ENCODE data around the gene EID1. TPM values are rescaled to one million over a fixed set of nuclear protein-coding genes. Genes with fewer than 3 reads are reported as not detected.

EID1 gene
- total and polyA plus RNA-seq, 3 experiments from 2014 or later: 113 to 183 (median 125) TPM

DNA sequence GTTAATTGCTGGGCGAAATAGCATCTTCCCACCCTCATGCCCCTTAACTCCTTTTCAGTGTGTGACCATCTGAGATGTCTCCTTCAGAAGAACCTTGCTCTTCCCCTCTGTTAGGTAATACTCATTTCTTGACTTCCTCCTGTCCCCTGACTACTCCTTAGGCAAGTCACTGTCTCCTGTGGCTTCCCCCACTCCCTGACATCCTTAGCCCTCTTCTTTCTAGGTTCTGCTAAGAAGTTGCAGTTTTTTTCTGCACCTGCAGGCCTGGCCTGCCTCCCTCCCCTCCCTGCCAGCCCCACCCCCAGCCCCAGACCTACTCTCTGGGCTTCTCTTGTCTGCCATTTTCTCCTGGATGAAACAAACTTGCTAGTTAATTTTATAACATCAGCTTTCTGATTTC, 15.2 kb upstream of the EID1 start:
- Histone ChIP-seq H3K36me3 (ENCODE audit: insufficient read depth, low read length) (no peaks in the 10 kb centered on the region), H3K27ac (ENCODE audit: low read depth, low read length) (no peak overlapping the region), H3K4me3 (ENCODE audit: low read length) (no peak overlapping the region), H3K9me3 (ENCODE audit: low read length) (no peaks in the 10 kb centered on the region), H3K27me3 (ENCODE audit: insufficient read depth, low read length, poor library complexity, severe bottlenecking) (no peaks in the 10 kb centered on the region), H3K4me1 (ENCODE audit: insufficient read depth, low read length) (no peaks in the 10 kb centered on the region)
- ChIA-PET POLR2A (no interaction called here), CTCF (interaction anchor here (1.1 to 5.3 kb wide), 7 partner anchors 13 to 1283 kb away, joined by 3 to 38 read pairs (median 11); partner anchors contain the start of genes EID1 and FGF7)
- Mint-ChIP-seq H3K4me1 (peaks cover 0 to 5% (median 0%) of the 10 kb centered on the region in 3 donors), H3K9me3 (no peaks in the 10 kb centered on the region), H3K4me3 (no peak overlapping the region), H3K36me3 (no peaks in the 10 kb centered on the region), H3K27me3 (peaks cover 5 to 12% of the 10 kb centered on the region in 2 donors), H3K27ac (peak overlapping the region in 1 of 8 donors; percentile 70)
- DNase-seq: no peak

DNA sequence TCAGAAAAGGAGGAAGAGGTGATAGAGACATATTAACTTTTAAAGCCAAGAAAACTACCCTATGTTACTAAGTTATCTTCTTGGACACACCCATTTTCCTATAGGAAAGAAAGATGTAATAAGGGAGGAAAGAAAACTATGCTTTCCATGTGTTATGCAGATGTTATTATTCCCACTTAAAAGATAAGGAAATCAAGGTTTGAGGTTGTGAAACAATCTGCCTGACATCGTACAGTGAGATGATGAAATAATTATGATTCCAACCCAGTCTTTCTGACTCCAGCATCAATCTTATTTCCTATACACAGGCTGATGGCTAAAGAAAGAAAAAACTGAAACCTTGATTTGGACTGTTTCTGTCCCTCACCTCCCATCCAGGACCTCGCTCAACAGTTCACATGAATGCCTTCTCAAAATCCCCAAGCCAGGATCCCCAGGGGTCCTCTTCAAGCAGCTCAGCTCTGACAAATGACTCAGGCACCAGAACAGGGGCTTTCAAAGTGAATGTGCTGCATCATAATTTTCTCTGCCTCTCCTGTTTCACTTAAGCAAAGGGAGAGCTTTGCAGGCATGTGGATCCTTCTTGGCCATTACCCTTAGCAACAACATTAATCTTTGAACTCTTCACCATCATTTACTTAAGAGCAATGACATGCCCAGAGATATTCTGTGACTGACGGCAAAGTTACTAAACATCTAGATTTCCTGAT, 12.4 kb upstream of the EID1 start:
- no peaks in the 10 kb centered on the region for H3K9me3 ChIP-seq (ENCODE audit: low read length)
- no peak for DNase-seq
- H3K9me3 Mint-ChIP-seq: no peaks in the 10 kb centered on the region
- H3K36me3 Mint-ChIP-seq: no peaks in the 10 kb centered on the region
- H3K36me3 ChIP-seq (ENCODE audit: insufficient read depth, low read length): no peaks in the 10 kb centered on the region
- peaks cover 0 to 5% (median 0%) of the 10 kb centered on the region in 3 donors for H3K4me1 Mint-ChIP-seq
- no peak overlapping the region for H3K27ac ChIP-seq (ENCODE audit: low read depth, low read length)
- H3K4me3 ChIP-seq (ENCODE audit: low read length): no peak overlapping the region
- ChIA-PET POLR2A (no interaction called here), CTCF (interaction anchor here (1.0 kb wide), 1 partner anchor 283 kb away, joined by 3 read pairs; no protein-coding TSS in a partner anchor)
- no peaks in the 10 kb centered on the region for H3K27me3 ChIP-seq (ENCODE audit: insufficient read depth, low read length, poor library complexity, severe bottlenecking)
- no peak overlapping the region for H3K4me3 Mint-ChIP-seq
- no peak overlapping the region for H3K27ac Mint-ChIP-seq
- no peaks in the 10 kb centered on the region for H3K4me1 ChIP-seq (ENCODE audit: insufficient read depth, low read length)
- H3K27me3 Mint-ChIP-seq: peaks cover 8 to 29% of the 10 kb centered on the region in 2 donors

DNA sequence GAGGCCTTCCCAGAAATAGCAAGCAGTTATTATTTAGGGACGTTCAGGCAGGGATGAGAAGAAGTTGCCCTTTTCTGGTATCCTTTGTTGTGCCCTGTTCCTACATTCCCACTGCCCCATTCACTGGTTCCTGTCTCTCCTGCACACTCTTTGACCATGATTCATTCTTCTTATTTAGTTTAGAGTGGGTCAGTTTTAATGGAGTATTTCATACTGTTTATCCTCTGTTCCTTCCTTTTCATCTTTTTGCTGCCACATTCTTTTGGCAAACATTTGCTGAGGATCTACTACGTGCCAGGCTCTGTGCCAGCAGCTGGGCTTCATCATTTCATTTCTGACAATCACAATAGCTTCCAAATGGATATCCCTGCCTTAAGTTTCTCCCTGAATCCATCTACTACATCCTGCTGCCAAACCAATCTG, 11.8 kb upstream of the EID1 start:
- Mint-ChIP-seq H3K27ac (no peak overlapping the region), H3K4me3 (no peak overlapping the region), H3K4me1 (peaks cover 0 to 5% (median 0%) of the 10 kb centered on the region in 3 donors), H3K9me3 (no peaks in the 10 kb centered on the region), H3K36me3 (no peaks in the 10 kb centered on the region), H3K27me3 (peaks cover 8 to 34% of the 10 kb centered on the region in 2 donors)
- POLR2A ChIA-PET: no interaction called here
- Histone ChIP-seq H3K4me1 (ENCODE audit: insufficient read depth, low read length) (no peaks in the 10 kb centered on the region), H3K9me3 (ENCODE audit: low read length) (no peaks in the 10 kb centered on the region), H3K4me3 (ENCODE audit: low read length) (no peak overlapping the region), H3K27me3 (ENCODE audit: insufficient read depth, low read length, poor library complexity, severe bottlenecking) (no peaks in the 10 kb centered on the region), H3K36me3 (ENCODE audit: insufficient read depth, low read length) (no peaks in the 10 kb centered on the region), H3K27ac (ENCODE audit: low read depth, low read length) (no peak overlapping the region)
- CTCF ChIA-PET: no interaction called here
- no peak for DNase-seq

DNA sequence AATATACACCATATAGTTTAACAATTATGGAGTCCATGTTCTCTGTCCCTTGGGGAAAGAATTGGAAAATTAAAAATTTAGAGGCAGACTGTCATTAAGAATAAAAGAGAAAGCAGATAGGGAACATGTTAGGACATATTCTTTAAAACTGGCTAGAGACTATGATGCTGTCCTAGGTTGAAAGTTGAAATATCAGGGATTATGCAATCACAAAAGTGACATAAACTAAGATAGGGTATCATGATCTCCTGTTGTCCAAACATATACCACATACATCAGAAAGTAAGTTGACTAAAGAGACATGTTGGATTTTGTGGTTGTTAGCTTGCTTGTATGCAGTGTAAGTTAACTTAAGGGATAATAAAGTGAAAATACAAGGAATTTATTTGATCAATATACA, 9.9 kb upstream of the EID1 start:
- H3K36me3 Mint-ChIP-seq: no peaks in the 10 kb centered on the region
- peaks cover 14 to 49% of the 10 kb centered on the region in 2 donors for H3K27me3 Mint-ChIP-seq
- H3K4me1 Mint-ChIP-seq: no peaks in the 10 kb centered on the region
- Histone ChIP-seq H3K4me3 (ENCODE audit: low read length) (no peak overlapping the region), H3K36me3 (ENCODE audit: insufficient read depth, low read length) (no peaks in the 10 kb centered on the region), H3K9me3 (ENCODE audit: low read length) (no peaks in the 10 kb centered on the region), H3K27me3 (ENCODE audit: insufficient read depth, low read length, poor library complexity, severe bottlenecking) (no peaks in the 10 kb centered on the region), H3K4me1 (ENCODE audit: insufficient read depth, low read length) (no peaks in the 10 kb centered on the region), H3K27ac (ENCODE audit: low read depth, low read length) (no peak overlapping the region)
- ChIA-PET CTCF (interaction anchor here (0.9 to 1.5 kb wide), 3 partner anchors 10 to 1315 kb away, joined by 3 to 4 read pairs (median 3); partner anchors contain the start of gene EID1), POLR2A (no interaction called here)
- no peak for DNase-seq
- H3K4me3 Mint-ChIP-seq: no peak overlapping the region
- no peaks in the 10 kb centered on the region for H3K9me3 Mint-ChIP-seq
- no peak overlapping the region for H3K27ac Mint-ChIP-seq

DNA sequence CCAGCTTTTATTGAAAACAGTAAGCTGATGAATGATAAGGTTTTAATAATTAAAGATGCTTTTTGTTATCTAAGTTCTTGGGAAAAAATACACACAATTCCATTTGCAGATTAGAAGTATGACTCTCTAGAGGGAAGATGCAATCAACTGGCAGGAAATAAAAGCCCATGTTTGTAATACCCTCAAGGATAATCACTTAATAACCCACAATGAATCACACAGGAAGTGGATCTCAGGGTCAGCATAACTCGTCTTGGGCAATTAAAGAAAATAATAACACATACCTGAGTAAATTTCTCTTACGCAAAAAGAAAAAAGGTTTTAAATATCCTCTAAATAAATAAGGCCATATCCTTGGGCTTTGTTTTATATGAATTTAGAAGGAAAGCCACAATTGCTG, 9.4 kb upstream of the EID1 start:
- Mint-ChIP-seq H3K4me1 (no peaks in the 10 kb centered on the region), H3K36me3 (no peaks in the 10 kb centered on the region), H3K27me3 (peaks cover 18 to 52% of the 10 kb centered on the region in 2 donors), H3K9me3 (no peaks in the 10 kb centered on the region), H3K27ac (no peak overlapping the region), H3K4me3 (no peak overlapping the region)
- no peak overlapping the region for H3K27ac ChIP-seq (ENCODE audit: low read depth, low read length)
- no peaks in the 10 kb centered on the region for H3K27me3 ChIP-seq (ENCODE audit: insufficient read depth, low read length, poor library complexity, severe bottlenecking)
- DNase-seq: no peak
- POLR2A ChIA-PET: no interaction called here
- CTCF ChIA-PET: interaction anchor here (0.9 to 1.5 kb wide), 3 partner anchors 9 to 1314 kb away, joined by 3 to 4 read pairs (median 3); partner anchors contain the start of gene EID1
- no peaks in the 10 kb centered on the region for H3K4me1 ChIP-seq (ENCODE audit: insufficient read depth, low read length)
- H3K4me3 ChIP-seq (ENCODE audit: low read length): no peak overlapping the region
- no peaks in the 10 kb centered on the region for H3K36me3 ChIP-seq (ENCODE audit: insufficient read depth, low read length)
- H3K9me3 ChIP-seq (ENCODE audit: low read length): no peaks in the 10 kb centered on the region

DNA sequence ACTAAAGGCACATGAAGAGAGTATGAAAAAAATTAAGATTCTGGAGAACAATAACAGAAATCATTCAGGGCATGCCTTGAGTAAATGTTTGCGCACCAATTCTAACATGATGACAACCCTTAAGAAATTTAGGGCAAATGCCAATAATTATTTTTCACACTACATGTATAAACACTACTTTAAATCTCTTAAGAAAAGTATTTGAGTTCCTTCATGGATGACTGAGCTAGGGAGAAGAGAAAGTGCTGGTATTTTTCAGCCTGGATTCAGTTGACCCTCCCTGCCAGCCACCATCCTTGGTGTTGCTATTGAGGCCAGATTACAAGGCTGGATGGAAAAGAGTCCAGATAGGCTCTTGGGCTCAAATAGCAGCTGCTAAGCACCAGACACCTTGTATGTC, 8.0 kb upstream of the EID1 start:
- Mint-ChIP-seq H3K4me1 (no peaks in the 10 kb centered on the region), H3K36me3 (no peaks in the 10 kb centered on the region), H3K9me3 (no peaks in the 10 kb centered on the region), H3K27ac (no peak overlapping the region), H3K4me3 (no peak overlapping the region), H3K27me3 (peaks cover 23 to 61% of the 10 kb centered on the region in 2 donors)
- CTCF ChIA-PET: interaction anchor here (3.0 kb wide), 1 partner anchor 8 kb away, joined by 8 read pairs; no protein-coding TSS in a partner anchor
- Histone ChIP-seq H3K4me1 (ENCODE audit: insufficient read depth, low read length) (no peaks in the 10 kb centered on the region), H3K4me3 (ENCODE audit: low read length) (no peak overlapping the region), H3K36me3 (ENCODE audit: insufficient read depth, low read length) (no peaks in the 10 kb centered on the region), H3K27me3 (ENCODE audit: insufficient read depth, low read length, poor library complexity, severe bottlenecking) (no peaks in the 10 kb centered on the region), H3K9me3 (ENCODE audit: low read length) (no peaks in the 10 kb centered on the region), H3K27ac (ENCODE audit: low read depth, low read length) (no peak overlapping the region)
- POLR2A ChIA-PET: no interaction called here
- no peak for DNase-seq

DNA sequence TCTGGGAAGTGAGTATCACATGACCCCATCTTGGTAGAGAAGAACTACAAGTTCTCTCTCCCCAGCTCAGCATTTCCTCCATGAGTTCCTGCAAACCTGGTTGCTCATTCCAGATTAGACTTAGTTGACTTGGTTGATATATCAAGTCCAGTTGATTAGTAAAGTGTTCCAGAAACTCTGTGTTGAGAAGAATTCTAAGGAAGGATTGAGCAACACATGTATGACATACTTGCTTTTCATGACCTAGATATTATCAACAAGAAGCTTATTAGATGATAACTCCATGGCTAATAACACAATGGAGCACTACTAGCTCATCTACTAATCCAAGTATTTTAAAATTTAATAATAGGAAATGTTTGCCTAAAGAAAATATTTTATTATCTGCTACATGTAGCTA, 6.4 kb upstream of the EID1 start:
- peaks cover 19 to 60% of the 10 kb centered on the region in 2 donors for H3K27me3 Mint-ChIP-seq
- no peaks in the 10 kb centered on the region for H3K9me3 Mint-ChIP-seq
- POLR2A ChIA-PET: no interaction called here
- no peaks in the 10 kb centered on the region for H3K36me3 Mint-ChIP-seq
- Histone ChIP-seq H3K4me1 (ENCODE audit: insufficient read depth, low read length) (no peaks in the 10 kb centered on the region), H3K9me3 (ENCODE audit: low read length) (no peaks in the 10 kb centered on the region), H3K36me3 (ENCODE audit: insufficient read depth, low read length) (no peaks in the 10 kb centered on the region), H3K4me3 (ENCODE audit: low read length) (no peak overlapping the region), H3K27ac (ENCODE audit: low read depth, low read length) (no peak overlapping the region), H3K27me3 (ENCODE audit: insufficient read depth, low read length, poor library complexity, severe bottlenecking) (no peaks in the 10 kb centered on the region)
- no peak overlapping the region for H3K4me3 Mint-ChIP-seq
- no peak for DNase-seq
- peaks cover 0 to 2% (median 0%) of the 10 kb centered on the region in 3 donors for H3K4me1 Mint-ChIP-seq
- CTCF ChIA-PET: interaction anchor here (2.1 to 3.0 kb wide), 2 partner anchors 10 to 61 kb away, joined by 4 to 8 read pairs; partner anchors contain the start of gene CEP152
- no peak overlapping the region for H3K27ac Mint-ChIP-seq

DNA sequence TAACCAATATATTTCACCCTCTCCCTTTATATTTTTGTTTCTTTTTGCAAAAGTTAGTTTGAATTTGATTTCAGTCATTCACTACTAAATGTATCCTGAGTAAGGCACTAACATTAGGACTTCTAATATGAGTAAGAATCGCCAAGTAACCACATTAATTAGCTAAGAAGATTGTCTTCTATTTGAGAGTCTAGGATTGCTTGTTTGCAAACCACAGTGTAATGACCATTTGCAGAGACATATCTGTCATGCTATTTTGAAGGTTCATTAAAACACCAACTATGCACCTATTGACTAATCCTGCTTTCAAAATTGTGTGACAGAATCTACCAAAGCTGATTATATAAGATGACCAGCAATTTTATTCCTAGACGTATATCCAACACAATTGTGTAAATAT, 5.3 kb upstream of the EID1 start:
- peaks cover 19 to 52% of the 10 kb centered on the region in 2 donors for H3K27me3 Mint-ChIP-seq
- DNase-seq: no peak

More for the DNA sequence above, 5.3 kb upstream of the EID1 start:
- peaks cover 0 to under 1% (median 0%) of the 10 kb centered on the region in 3 donors for H3K36me3 Mint-ChIP-seq
- H3K4me1 Mint-ChIP-seq: peaks cover 3 to 5% (median 3%) of the 10 kb centered on the region in 3 donors
- H3K27ac Mint-ChIP-seq: no peak overlapping the region
- H3K4me3 ChIP-seq (ENCODE audit: low read length): no peak overlapping the region
- H3K27ac ChIP-seq (ENCODE audit: low read depth, low read length): no peak overlapping the region
- H3K9me3 ChIP-seq (ENCODE audit: low read length): no peaks in the 10 kb centered on the region
- ChIA-PET POLR2A (no interaction called here), CTCF (interaction anchor here (2.1 to 3.0 kb wide), 2 partner anchors 11 to 62 kb away, joined by 4 to 8 read pairs; partner anchors contain the start of gene CEP152)
- H3K4me1 ChIP-seq (ENCODE audit: insufficient read depth, low read length): no peaks in the 10 kb centered on the region
- no peak overlapping the region for H3K4me3 Mint-ChIP-seq
- H3K27me3 ChIP-seq (ENCODE audit: insufficient read depth, low read length, poor library complexity, severe bottlenecking): no peaks in the 10 kb centered on the region
- no peaks in the 10 kb centered on the region for H3K9me3 Mint-ChIP-seq
- H3K36me3 ChIP-seq (ENCODE audit: insufficient read depth, low read length): no peaks in the 10 kb centered on the region

Measured in CD8-positive, alpha-beta memory T cell (primary cell).